ENCODE measurements around the gene RPL7A.
"Not testable (repeated sequence)": the region's sequence is repeated elsewhere in the genome, so short reads cannot be mapped to it uniquely, and the experiment has no call there.

RPL7A gene

DNA sequence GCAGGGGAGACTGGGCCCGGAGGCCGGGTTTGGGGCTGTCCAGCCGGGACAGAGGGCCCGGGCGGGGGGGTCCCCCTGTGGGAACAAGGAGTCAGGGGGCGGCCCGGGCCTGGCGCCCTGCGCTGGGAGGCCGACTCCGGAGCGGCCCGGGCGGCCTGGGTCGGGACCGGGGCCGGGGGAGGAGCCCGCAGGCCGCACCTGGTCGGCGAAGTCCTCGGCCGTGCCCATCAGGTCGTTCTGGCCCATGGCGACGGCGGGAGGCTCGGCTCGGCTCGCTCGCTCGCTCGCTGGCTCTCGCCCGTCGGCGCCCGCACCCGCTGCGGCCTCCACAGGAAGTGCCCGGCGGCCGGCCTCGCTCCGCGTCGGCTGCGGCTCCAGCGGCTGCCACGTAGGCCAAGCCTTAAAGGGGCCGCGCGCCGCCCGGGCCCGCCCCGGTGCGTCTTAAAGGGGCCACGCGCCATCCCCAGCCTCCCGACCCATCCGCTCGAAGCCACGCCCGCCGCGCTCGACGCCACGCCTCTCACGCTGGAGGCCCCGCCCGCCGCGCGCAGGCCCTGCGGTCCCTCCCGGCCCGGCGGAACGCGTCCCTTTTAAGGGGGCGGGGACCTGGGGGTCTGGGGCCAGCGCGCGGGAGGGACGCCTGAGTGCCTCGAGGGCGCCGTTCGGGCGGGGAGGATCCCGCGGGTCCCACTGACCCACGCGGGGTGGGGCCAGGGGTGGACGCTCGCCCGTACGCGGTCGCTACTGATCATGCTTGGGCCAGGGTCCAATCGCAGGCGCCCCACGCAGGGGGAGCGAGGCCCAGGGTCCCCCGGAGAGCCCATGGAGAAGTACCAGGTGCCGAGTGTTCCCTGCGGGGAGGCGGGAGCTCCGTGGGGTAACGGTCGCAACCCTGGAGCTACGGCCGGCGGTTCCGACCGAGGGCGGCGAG, 28.0 kb downstream of the RPL7A start, which contains the start of the genes STKLD1 and SURF4:
Gene STKLD1, plus strand, starts transcription at position 643 of the 931 bp plus-strand sequence. Its CDS starts 108 bp downstream, at position 751.
Gene SURF4, minus strand, starts transcription at position 337 of the 931 bp plus-strand sequence. Its CDS starts 91 bp downstream, at position 246.
- peak; percentile 98 for DNase-seq (ENCODE audit: low read depth)
- TF ChIP-seq, protein P1, sequence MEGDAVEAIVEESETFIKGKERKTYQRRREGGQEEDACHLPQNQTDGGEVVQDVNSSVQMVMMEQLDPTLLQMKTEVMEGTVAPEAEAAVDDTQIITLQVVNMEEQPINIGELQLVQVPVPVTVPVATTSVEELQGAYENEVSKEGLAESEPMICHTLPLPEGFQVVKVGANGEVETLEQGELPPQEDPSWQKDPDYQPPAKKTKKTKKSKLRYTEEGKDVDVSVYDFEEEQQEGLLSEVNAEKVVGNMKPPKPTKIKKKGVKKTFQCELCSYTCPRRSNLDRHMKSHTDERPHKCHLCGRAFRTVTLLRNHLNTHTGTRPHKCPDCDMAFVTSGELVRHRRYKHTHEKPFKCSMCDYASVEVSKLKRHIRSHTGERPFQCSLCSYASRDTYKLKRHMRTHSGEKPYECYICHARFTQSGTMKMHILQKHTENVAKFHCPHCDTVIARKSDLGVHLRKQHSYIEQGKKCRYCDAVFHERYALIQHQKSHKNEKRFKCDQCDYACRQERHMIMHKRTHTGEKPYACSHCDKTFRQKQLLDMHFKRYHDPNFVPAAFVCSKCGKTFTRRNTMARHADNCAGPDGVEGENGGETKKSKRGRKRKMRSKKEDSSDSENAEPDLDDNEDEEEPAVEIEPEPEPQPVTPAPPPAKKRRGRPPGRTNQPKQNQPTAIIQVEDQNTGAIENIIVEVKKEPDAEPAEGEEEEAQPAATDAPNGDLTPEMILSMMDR (IDR thresholded peaks at IDR 0.05; ENCODE audit: insufficient read depth, low read depth, low read length, missing control alignments) = no peak
- peak within 1 kb of the TSS; percentile 84 for H3K4me3 ChIP-seq (ENCODE audit: low read depth, low read length)

DNA sequence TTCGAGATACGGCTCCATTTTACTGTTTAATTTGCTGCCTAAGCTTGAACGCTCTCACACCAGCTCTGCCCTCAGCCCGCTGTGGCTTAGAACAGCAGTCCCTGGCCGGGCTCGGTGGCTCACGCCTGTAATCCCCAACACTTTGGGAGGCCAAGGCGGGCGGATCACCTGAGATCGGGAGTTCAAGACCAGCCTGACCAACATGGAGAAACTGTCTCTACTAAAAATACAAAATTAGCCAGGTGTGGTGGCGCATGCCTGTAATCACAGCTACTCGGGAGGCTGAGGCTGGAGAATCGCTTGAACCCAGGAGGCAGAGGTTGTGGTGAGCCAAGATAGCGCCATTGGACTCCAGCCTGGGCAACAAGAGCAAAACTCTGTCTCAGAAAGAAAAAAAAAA, 29.3 kb downstream of the RPL7A start:
- not testable (repeated sequence) for H3K4me3 ChIP-seq (ENCODE audit: low read depth, low read length); DNase-seq (ENCODE audit: low read depth)

DNA sequence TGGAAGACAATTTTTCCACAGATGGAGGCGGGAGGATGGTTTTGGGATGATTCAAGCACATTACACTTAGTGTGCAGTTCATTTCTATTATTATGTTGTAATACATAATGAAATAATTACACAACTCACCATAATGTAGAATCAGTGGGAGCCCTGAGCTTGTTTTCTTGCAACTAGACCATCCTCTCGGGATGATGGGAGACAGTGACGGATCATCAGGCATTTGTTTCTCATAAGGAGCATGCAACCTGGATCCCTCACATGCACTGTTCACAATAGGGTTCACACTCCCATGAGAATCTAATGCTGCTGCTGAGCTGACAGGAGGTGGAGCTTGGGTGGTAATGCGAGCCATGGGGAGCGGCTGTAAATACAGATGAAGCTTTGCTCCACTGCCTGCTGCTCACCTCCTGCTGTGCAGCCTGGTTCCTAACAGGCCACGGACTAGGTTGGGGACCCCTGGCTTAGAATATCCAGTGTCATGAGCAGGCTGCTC, 29.8 kb downstream of the RPL7A start:
- H3K4me3 ChIP-seq (ENCODE audit: low read depth, low read length) = no peak overlapping the region
- no peak for DNase-seq (ENCODE audit: low read depth)
- TF ChIP-seq, protein P1 (IDR thresholded peaks at IDR 0.05; ENCODE audit: insufficient read depth, low read depth, low read length, missing control alignments) = no peak

DNA sequence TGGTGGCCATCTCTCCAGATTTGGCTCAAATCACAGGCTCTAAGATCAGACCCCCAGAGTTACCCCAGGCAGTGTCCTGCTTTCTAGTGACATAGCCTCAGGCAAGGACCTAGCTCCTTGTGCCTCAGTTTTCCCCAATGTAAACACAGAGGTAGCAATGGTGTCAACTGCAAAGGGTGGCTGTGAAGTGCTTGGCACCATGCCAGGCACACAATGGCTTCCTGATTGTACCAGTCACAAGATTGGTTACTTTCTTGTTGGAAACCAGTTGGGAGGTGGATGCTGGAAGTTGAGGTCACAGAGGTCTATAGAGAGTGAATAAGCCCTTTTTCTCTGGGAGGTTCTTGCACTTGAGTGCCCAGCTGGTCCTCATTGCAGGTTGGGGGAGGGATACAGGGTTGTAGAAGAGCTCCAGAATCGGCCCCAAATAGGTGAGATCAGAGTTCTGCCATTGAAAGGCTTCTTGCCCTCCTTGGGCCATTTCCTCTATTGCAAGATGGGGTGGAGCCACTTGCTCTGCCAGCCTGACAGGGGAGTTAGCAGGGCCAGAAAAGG, 30.5 kb downstream of the RPL7A start:
- TF ChIP-seq, protein P1 (IDR thresholded peaks at IDR 0.05; ENCODE audit: insufficient read depth, low read depth, low read length, missing control alignments) = no peak
- no peak overlapping the region for H3K4me3 ChIP-seq (ENCODE audit: low read depth, low read length)
- DNase-seq (ENCODE audit: low read depth) = no peak

DNA sequence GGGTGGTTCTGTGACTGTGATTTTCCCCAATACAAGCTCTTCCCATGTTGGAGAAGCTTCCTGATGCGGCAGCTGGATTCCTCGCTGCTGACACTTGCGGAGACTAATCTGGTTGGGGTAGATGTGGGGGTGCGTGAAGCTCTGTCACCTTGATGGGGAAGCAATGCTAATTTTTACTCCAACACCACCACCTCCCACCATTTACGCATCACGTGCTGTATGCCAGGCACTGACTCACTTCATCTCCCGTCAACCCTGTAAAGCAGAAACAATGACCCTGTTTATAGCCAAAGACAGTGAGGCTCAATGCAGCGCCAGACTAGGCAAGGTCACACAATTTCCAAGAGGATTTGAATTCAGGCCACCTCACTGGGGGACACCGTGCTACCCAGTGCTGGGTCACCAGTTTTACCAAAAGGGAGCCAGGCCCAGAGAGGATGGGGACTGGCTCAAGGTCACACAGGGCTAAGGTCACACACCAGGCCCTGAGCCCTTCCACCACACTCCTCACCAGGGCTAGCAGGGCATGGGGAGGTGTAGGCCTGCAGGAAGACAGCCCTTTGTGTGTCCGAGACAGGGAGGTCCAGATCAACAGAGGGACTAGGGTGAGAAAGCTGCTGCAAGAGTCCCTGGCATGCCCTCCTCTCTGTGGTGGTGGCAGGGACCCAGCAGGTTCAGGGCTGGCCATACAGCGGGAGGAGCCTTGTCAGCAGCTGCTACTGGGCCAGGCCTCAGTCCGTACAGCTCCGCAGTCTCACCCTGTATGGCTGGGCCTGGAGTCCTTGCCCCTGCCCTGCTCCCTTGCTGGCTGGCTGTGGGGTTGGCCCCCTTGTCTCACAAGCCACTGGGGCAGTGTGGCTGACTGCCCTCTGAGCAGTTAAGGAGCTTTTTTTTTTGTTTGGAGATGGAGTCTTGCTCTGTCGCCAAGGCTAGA, 31.4 kb downstream of the RPL7A start:
- TF ChIP-seq, protein P1 (IDR thresholded peaks at IDR 0.05; ENCODE audit: insufficient read depth, low read depth, low read length, missing control alignments) = no peak
- no peak overlapping the region for H3K4me3 ChIP-seq (ENCODE audit: low read depth, low read length)
- no peak for DNase-seq (ENCODE audit: low read depth)

DNA sequence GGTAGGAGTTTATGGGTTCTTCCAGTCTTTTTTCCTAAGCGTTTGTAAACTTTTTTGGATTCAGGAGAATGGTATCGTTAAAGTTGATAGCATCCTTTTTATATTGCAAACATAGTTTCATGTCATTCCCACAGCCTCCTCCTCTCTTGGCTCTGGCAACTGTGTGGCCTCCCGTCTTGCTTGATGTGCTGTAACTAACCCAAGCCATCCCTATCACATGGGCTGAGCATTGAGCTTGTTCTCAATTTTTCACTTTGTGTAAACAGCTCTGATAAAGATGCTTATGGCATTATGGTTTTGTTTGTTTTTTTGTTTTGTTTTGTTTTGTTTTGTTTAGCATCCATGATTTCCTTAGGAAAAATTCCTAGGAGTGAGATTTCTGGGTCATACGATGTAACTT, 32.7 kb downstream of the RPL7A start:
- TF ChIP-seq, protein P1 (IDR thresholded peaks at IDR 0.05; ENCODE audit: insufficient read depth, low read depth, low read length, missing control alignments) = no peak
- H3K4me3 ChIP-seq (ENCODE audit: low read depth, low read length) = no peak overlapping the region
- no peak for DNase-seq (ENCODE audit: low read depth)

Data from GM12865 (cell line).